DMS153 treated with DMSO at 0.1 percent for 48 hours (cell line): ENCODE results near the gene STK33.

Experiments
- DNase-seq: peaks from one replicate; lab custom pipeline; 2025; ENCODE audit not compliant: unreplicated experiment; lab: John Stamatoyannopoulos, UW

Gene STK33

GRCh38 chr11:8375932-8376331 is 218.1 kb downstream of the STK33 start:
- no peak for DNase-seq

GRCh38 chr11:8375460-8375859 is 218.6 kb downstream of the STK33 start:
- no peak for DNase-seq

- DNase-seq = no peak
Measured at GRCh38 chr11:8374716-8375115, 219.3 kb downstream of the STK33 start.

- DNase-seq = no peak
Measured at GRCh38 chr11:8373519-8374432, 220.3 kb downstream of the STK33 start.

GRCh38 chr11:8372641-8373381 is 221.2 kb downstream of the STK33 start:
- no peak for DNase-seq

- no peak for DNase-seq
Measured at GRCh38 chr11:8371516-8371884, 222.5 kb downstream of the STK33 start.

GRCh38 chr11:8370812-8371515 is 223.1 kb downstream of the STK33 start:
- DNase-seq = no peak

- DNase-seq = no peak
Measured at GRCh38 chr11:8369592-8370205, 224.3 kb downstream of the STK33 start.

- no peak for DNase-seq
Measured at GRCh38 chr11:8368772-8369171, 225.3 kb downstream of the STK33 start.

- no peak for DNase-seq
Measured at GRCh38 chr11:8368194-8368593, 225.8 kb downstream of the STK33 start.

GRCh38 chr11:8366316-8366715 is 227.7 kb downstream of the STK33 start:
- DNase-seq = no peak

- no peak for DNase-seq
Measured at GRCh38 chr11:8365216-8365941, 228.6 kb downstream of the STK33 start.

- no peak for DNase-seq
Measured at GRCh38 chr11:8363921-8364320, 230.1 kb downstream of the STK33 start.

- no peak for DNase-seq
Measured at GRCh38 chr11:8362899-8363298, 231.1 kb downstream of the STK33 start.

GRCh38 chr11:8362491-8362890 is 231.5 kb downstream of the STK33 start:
- no peak for DNase-seq

GRCh38 chr11:8361664-8362210 is 232.3 kb downstream of the STK33 start:
- no peak for DNase-seq

GRCh38 chr11:8361206-8361605 is 232.8 kb downstream of the STK33 start:
- no peak for DNase-seq

GRCh38 chr11:8360086-8360828 is 233.8 kb downstream of the STK33 start:
- DNase-seq = no peak

- DNase-seq = no peak
Measured at GRCh38 chr11:8359521-8359920, 234.5 kb downstream of the STK33 start.
